ENCODE measurements around the gene NONO.
"Not testable (repeated sequence)": the region's sequence is repeated elsewhere in the genome, so short reads cannot be mapped to it uniquely, and the experiment has no call there.

NONO gene

GRCh38 chrX:71291381-71291780 lies 7.9 kb downstream of the NONO start:
- DNase-seq = no peak

- DNase-seq = peak; percentile 79
These were observed 9.4 kb downstream of the NONO start for GRCh38 chrX:71292669-71293365.

- DNase-seq = no peak
These were observed 13.4 kb downstream of the NONO start for GRCh38 chrX:71296806-71297205.

GRCh38 chrX:71298119-71298518 lies 14.7 kb downstream of the NONO start:
- DNase-seq = no peak

- DNase-seq = not testable (repeated sequence)
These were observed 16.6 kb downstream of the NONO start for GRCh38 chrX:71300064-71300463.

- DNase-seq = not testable (repeated sequence)
These were observed 17.1 kb downstream of the NONO start for GRCh38 chrX:71300495-71300894.

- peak; percentile 58 for DNase-seq
These were observed 17.9 kb downstream of the NONO start, which contains the start of gene ITGB1BP2 for GRCh38 chrX:71301195-71301924. TSS of gene ITGB1BP2 (plus strand) at chrX:71301750. CDS start at chrX:71301807, 57 bp downstream.

- no peak for DNase-seq
These were observed 19.2 kb downstream of the NONO start for GRCh38 chrX:71302461-71303213.

- DNase-seq = no peak
These were observed 21.1 kb downstream of the NONO start for GRCh38 chrX:71304561-71304960.

- DNase-seq = peak; percentile 77
These were observed 32.5 kb downstream of the NONO start for GRCh38 chrX:71315917-71316316.

- DNase-seq = peak; percentile 2
These were observed 33.5 kb downstream of the NONO start for GRCh38 chrX:71316959-71317358.

GRCh38 chrX:71320126-71320525 lies 36.7 kb downstream of the NONO start:
- DNase-seq = no peak

- DNase-seq = no peak
These were observed 38.3 kb downstream of the NONO start for GRCh38 chrX:71321731-71322130.

- not testable (repeated sequence) for DNase-seq
These were observed 41.0 kb downstream of the NONO start for GRCh38 chrX:71324452-71324851.

GRCh38 chrX:71326394-71326793 lies 43.0 kb downstream of the NONO start:
- DNase-seq = no peak

GRCh38 chrX:71349151-71349665 lies 65.8 kb downstream of the NONO start:
- DNase-seq = not testable (repeated sequence)

GRCh38 chrX:71349867-71350266 lies 66.4 kb downstream of the NONO start:
- not testable (repeated sequence) for DNase-seq
